ENCODE data around the gene LCORL.

GRCh38 chr4:17912011-17912410 lies 109.5 kb downstream of the LCORL start:
- TF ChIP-seq ZNF302 (CRISPR knock-in tag; IDR thresholded peaks at IDR 0.05) (no peak), FOSL2 (IDR thresholded peaks at IDR 0.05) (no peak), FOSL2 (CRISPR knock-in tag; IDR thresholded peaks at IDR 0.05) (no peak), HDAC2 (IDR thresholded peaks at IDR 0.05) (no peak), HEYL (CRISPR knock-in tag; IDR thresholded peaks at IDR 0.05) (no peak), JUN (IDR thresholded peaks at IDR 0.05) (no peak), RFX5 (IDR thresholded peaks at IDR 0.05) (no peak)
- TF ChIP-seq, protein P1, sequence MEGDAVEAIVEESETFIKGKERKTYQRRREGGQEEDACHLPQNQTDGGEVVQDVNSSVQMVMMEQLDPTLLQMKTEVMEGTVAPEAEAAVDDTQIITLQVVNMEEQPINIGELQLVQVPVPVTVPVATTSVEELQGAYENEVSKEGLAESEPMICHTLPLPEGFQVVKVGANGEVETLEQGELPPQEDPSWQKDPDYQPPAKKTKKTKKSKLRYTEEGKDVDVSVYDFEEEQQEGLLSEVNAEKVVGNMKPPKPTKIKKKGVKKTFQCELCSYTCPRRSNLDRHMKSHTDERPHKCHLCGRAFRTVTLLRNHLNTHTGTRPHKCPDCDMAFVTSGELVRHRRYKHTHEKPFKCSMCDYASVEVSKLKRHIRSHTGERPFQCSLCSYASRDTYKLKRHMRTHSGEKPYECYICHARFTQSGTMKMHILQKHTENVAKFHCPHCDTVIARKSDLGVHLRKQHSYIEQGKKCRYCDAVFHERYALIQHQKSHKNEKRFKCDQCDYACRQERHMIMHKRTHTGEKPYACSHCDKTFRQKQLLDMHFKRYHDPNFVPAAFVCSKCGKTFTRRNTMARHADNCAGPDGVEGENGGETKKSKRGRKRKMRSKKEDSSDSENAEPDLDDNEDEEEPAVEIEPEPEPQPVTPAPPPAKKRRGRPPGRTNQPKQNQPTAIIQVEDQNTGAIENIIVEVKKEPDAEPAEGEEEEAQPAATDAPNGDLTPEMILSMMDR (IDR thresholded peaks at IDR 0.05): no peak

All from A549 (cell line).